DND-41 (cell line): ENCODE data around the gene DPF3.

Experiments
- ATAC-seq: fragments of 200-7000 bp; cut with Tn5 transposase; 3 replicates; pipeline ENCODE4 v1.9.1; 2021; ENCODE audit warnings: low read depth; ENCODE audit not compliant: insufficient read depth
- DNase-seq: peaks from one replicate; pipeline ENCODE4 v3.0.0-alpha.2; 2020
- H2AFZ ChIP-seq: 2 replicates; pipeline ENCODE4 v1.6.0; 2012; ENCODE audit warnings: low read depth, low read length
- H3K27ac ChIP-seq: 2 replicates; pipeline ENCODE4 v1.5.1; 2012; ENCODE audit warnings: low read length, inconsistent platforms
- H3K27me3 ChIP-seq: fragments of 200-600 bp; sonication (generic); 2 replicates; pipeline ENCODE4 v1.6.0; 2012; ENCODE audit warnings: low read length, mild to moderate bottlenecking, inconsistent platforms; ENCODE audit not compliant: insufficient read depth, poor library complexity
- H3K36me3 ChIP-seq: 2 replicates; pipeline ENCODE4 v1.5.1; 2012; ENCODE audit warnings: low read length, inconsistent platforms; ENCODE audit not compliant: insufficient read depth
- H3K4me1 ChIP-seq: 2 replicates; pipeline ENCODE4 v1.5.1; 2012; ENCODE audit warnings: mild to moderate bottlenecking, low read length; ENCODE audit not compliant: insufficient read depth
- H3K4me2 ChIP-seq: 2 replicates; pipeline ENCODE4 v1.6.0; 2012; ENCODE audit warnings: mild to moderate bottlenecking, moderate library complexity, low read length, inconsistent platforms; ENCODE audit not compliant: insufficient read depth
- H3K4me3 ChIP-seq, 2 experiments: fragments of 200-600 bp in 1 of 2; shearing (Covaris generic) in 1 of 2; 2 replicates each; pipeline ENCODE4 v1.5.1; 2012 to 2016; ENCODE audit warnings: inconsistent platforms in 2 of 2, low read length in 2 of 2, mild to moderate bottlenecking in 2 of 2, low read depth in 1 of 2, moderate library complexity in 1 of 2
- H3K79me2 ChIP-seq: 2 replicates; pipeline ENCODE4 v1.6.0; 2012; ENCODE audit warnings: low read length, inconsistent platforms; ENCODE audit not compliant: insufficient read depth
- H3K9ac ChIP-seq: 2 replicates; pipeline ENCODE4 v1.6.0; 2012; ENCODE audit warnings: low read depth, mild to moderate bottlenecking, inconsistent platforms, low read length, moderate library complexity
- H3K9me3 ChIP-seq: 2 replicates; pipeline ENCODE4 v1.5.1; 2012; ENCODE audit warnings: low read length, moderate library complexity, mild to moderate bottlenecking, inconsistent platforms; ENCODE audit not compliant: insufficient read depth, severe bottlenecking
- H4K20me1 ChIP-seq: 2 replicates; pipeline ENCODE4 v1.6.0; 2012; ENCODE audit warnings: low read length; ENCODE audit not compliant: insufficient read depth
- CTCF ChIP-seq: IDR thresholded peaks from 2 replicates; pipeline ENCODE4 v1.5.1; 2012; ENCODE audit warnings: borderline replicate concordance, low read length, moderate library complexity, mild to moderate bottlenecking; ENCODE audit not compliant: poor library complexity, severe bottlenecking; ENCODE audit errors: extremely low read depth
- EZH2 ChIP-seq: IDR thresholded peaks from 3 replicates; pipeline ENCODE4 v1.6.1; 2012; ENCODE audit warnings: borderline replicate concordance, low read depth, mild to moderate bottlenecking, moderate library complexity, low read length, inconsistent platforms; ENCODE audit not compliant: severe bottlenecking

Gene DPF3

GRCh38 chr14:72605921-72606220 lies 288.0 kb downstream of the DPF3 start:
- H3K4me2 ChIP-seq: no peak overlapping the region
- no peaks in the 10 kb centered on the region for H3K9me3 ChIP-seq

GRCh38 chr14:72605096-72605920 lies 288.6 kb downstream of the DPF3 start:
- no peak overlapping the region for H3K4me2 ChIP-seq

More at GRCh38 chr14:72605921-72606220, 288.0 kb downstream of the DPF3 start:
- H3K27ac ChIP-seq: no peak overlapping the region
- no peak overlapping the region for H3K4me3 ChIP-seq
- TF ChIP-seq EZH2 (no peak), CTCF (no peak)
- H3K79me2 ChIP-seq: no peaks in the 10 kb centered on the region
- H3K36me3 ChIP-seq: no peaks in the 10 kb centered on the region
- DNase-seq (no peak), ATAC-seq (no peak)
- H3K27me3 ChIP-seq: peaks cover 44% of the 10 kb centered on the region
- H4K20me1 ChIP-seq: 0 out of 2 replicates have a peak, but pooled peaks cover 4% of the 10 kb centered on the region
- no peak overlapping the region for H2AFZ ChIP-seq
- H3K4me1 ChIP-seq: no peaks in the 10 kb centered on the region
- H3K9ac ChIP-seq: no peak overlapping the region

GRCh38 chr14:72604133-72604532 lies 289.8 kb downstream of the DPF3 start:
- Histone ChIP-seq H3K4me2 (no peak overlapping the region), H3K79me2 (no peaks in the 10 kb centered on the region), H4K20me1 (peaks cover 12% of the 10 kb centered on the region; the same call in 1 of the 2 replicates), H3K4me1 (no peaks in the 10 kb centered on the region), H3K4me3 (no peak overlapping the region), H3K36me3 (no peaks in the 10 kb centered on the region), H3K27me3 (peaks cover 45% of the 10 kb centered on the region), H2AFZ (no peak overlapping the region), H3K9ac (no peak overlapping the region), H3K27ac (no peak overlapping the region), H3K9me3 (no peaks in the 10 kb centered on the region)
- TF ChIP-seq EZH2 (no peak), CTCF (no peak)
- no peak for DNase-seq
- no peak for ATAC-seq

More at GRCh38 chr14:72605096-72605920, 288.6 kb downstream of the DPF3 start:
- Histone ChIP-seq H3K79me2 (no peaks in the 10 kb centered on the region), H3K4me3 (no peak overlapping the region), H3K36me3 (no peaks in the 10 kb centered on the region), H3K9me3 (no peaks in the 10 kb centered on the region), H4K20me1 (0 out of 2 replicates have a peak, but pooled peaks cover 9% of the 10 kb centered on the region), H2AFZ (no peak overlapping the region), H3K27ac (no peak overlapping the region), H3K27me3 (peaks cover 44% of the 10 kb centered on the region), H3K9ac (no peak overlapping the region), H3K4me1 (no peaks in the 10 kb centered on the region)
- DNase-seq (no peak), ATAC-seq (no peak)
- TF ChIP-seq CTCF: no peak
- no peak for TF ChIP-seq EZH2
